ENCODE measurements around the gene CLSTN2.

DNA sequence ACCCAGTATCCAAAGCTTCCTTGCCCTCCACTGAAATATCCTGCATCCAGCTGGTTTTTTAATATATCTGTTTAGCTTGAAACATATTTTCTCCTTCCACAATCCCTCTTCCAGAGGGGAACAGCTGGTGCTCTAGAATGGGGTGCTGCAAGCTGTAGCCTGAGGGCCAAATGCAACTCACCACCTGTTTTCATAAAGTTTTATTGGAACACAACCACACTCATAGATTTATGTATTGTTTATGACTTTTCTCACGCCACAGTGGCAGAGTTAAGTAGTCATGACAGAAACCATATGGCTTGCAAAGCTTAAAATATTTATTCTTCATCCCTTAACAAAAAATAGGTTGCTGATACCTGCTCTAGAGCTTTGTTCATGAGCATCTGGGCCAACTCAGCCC, 298.7 kb downstream of the CLSTN2 start:
- no peak for TF ChIP-seq POLR2A (IDR thresholded peaks at IDR 0.05; ENCODE audit: low read depth, low read length)
- TF ChIP-seq POLR2AphosphoS5 (IDR thresholded peaks at IDR 0.05; ENCODE audit: low read depth, low read length), result no peak
- TF ChIP-seq PAX5 (IDR thresholded peaks at IDR 0.05; ENCODE audit: insufficient read depth, low read length, severe bottlenecking), result no peak
- no peak for TF ChIP-seq TAF1 (IDR thresholded peaks at IDR 0.05; ENCODE audit: low read depth, low read length)
- TF ChIP-seq SPI1 (IDR thresholded peaks at IDR 0.05; ENCODE audit: low read depth, low read length), result no peak
